ENCODE results near the gene RUSC1. TPM values are rescaled to one million over a fixed set of nuclear protein-coding genes. Genes with fewer than 3 reads are reported as not detected.
"Not testable (repeated sequence)": the region's sequence is repeated elsewhere in the genome, so short reads cannot be mapped to it uniquely, and the experiment has no call there.

Gene RUSC1
- total RNA-seq, 4 donors from 2014 or later: 7.4 to 11.5 (median 9.4) TPM

DNA sequence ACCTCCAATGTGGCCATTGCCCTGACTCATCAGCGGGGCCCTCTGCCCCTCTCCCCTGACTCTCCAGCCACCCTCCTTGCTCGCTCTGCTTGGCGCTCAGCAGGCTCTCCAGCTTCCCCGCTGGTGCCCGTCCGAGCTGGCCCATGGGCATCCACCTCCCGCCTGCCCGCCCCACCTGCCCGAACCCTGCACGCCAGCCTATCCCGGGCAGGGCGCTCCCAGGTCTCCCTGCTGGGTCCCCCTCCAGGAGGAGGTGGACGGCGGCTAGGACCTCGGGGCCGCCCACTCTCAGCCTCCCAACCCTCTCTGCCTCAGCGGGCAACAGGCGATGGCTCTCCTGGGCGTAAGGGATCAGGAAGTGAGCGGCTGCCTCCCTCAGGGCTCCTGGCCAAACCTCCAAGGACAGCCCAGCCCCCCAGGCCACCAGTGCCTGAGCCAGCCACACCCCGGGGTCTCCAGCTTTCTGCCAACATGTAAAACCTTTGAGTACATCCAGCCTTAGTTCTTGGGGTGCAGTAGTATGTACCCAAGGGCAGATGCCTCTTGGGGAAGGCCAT, 32.6 kb upstream of the RUSC1 start:
- intact Hi-C loops (cut with DNase I; ENCODE audit: low total_unique reads) (no loop called here), in situ Hi-C loops (cut with MboI; ENCODE audit: low sequenced_read_pairs in 4 of 4) (no loop called here)
- H3K4me3 ChIP-seq: no peak overlapping the region
- H3K27ac ChIP-seq: no peak overlapping the region
- no peaks in the 10 kb centered on the region for H3K9me3 ChIP-seq
- ATAC-seq (no peak), DNase-seq (no peak)
- H3K4me1 ChIP-seq: no peaks in the 10 kb centered on the region
- H3K27me3 ChIP-seq: no peaks in the 10 kb centered on the region
- H3K36me3 ChIP-seq: no peaks in the 10 kb centered on the region
- TF ChIP-seq POLR2A (IDR thresholded peaks at IDR 0.05): no peak
- TF ChIP-seq, protein P1, sequence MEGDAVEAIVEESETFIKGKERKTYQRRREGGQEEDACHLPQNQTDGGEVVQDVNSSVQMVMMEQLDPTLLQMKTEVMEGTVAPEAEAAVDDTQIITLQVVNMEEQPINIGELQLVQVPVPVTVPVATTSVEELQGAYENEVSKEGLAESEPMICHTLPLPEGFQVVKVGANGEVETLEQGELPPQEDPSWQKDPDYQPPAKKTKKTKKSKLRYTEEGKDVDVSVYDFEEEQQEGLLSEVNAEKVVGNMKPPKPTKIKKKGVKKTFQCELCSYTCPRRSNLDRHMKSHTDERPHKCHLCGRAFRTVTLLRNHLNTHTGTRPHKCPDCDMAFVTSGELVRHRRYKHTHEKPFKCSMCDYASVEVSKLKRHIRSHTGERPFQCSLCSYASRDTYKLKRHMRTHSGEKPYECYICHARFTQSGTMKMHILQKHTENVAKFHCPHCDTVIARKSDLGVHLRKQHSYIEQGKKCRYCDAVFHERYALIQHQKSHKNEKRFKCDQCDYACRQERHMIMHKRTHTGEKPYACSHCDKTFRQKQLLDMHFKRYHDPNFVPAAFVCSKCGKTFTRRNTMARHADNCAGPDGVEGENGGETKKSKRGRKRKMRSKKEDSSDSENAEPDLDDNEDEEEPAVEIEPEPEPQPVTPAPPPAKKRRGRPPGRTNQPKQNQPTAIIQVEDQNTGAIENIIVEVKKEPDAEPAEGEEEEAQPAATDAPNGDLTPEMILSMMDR (IDR thresholded peaks at IDR 0.05 in 4 of 5, conservative IDR thresholded peaks at IDR 0.05 in 1 of 5): no peak

DNA sequence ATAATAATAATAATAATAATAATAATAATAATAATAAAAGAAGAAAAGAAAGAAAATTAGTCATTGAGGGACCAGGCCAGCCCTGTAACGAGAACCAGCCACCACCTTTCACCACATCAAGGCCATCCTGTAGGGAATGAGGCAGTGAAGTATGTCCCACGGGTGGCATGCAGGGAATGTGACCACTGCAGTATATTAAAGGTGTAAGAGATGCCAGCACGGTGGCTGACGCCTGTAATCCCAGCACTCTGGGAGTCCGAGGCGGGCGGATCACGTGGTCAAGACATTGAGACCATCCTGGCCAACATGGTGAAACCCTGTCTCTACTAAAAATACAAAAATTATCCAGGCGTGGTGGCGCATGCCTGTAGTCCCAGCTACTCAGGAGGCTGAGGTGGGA, 29.7 kb upstream of the RUSC1 start:
- H3K36me3 ChIP-seq; ATAC-seq; in situ Hi-C loops (cut with MboI; ENCODE audit: low sequenced_read_pairs in 4 of 4); DNase-seq; H3K4me1 ChIP-seq; intact Hi-C loops (cut with DNase I; ENCODE audit: low total_unique reads); H3K9me3 ChIP-seq; H3K27ac ChIP-seq; H3K4me3 ChIP-seq: not testable (repeated sequence)
- peaks cover 17 to 22% (median 18%) of the 10 kb centered on the region in 3 donors for H3K27me3 ChIP-seq

DNA sequence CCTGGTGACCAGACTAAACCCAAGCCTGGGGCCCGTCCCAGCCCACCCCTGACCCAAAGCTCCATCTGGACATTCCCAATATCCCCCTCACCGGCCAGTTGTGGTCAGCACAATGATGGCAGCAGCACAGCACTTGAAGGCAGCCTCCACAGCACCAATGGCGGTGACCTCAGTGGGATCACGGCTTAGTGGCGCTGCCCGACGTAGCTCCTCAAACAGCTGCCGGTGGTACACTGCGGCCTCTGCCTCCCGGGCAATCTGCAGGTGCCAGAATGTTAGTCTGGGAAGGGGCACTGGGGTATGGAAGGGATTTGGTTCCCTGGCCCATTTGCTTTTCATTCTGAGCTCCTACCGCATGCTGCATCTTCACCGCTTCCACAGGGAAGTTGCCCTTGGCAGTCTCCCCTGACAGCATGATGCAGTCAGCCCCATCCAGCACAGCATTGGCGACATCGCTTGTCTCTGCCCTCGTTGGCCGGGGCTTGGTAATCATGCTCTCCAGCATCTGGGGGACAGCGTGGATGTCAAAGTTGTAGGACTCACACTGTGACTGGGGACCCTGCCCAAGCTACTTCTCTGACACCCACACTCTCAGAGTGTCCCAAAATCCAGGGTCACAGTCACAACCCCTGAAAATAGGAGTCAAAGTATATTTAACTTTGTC, 27.5 kb upstream of the RUSC1 start:
- Histone ChIP-seq H3K4me1 (no peaks in the 10 kb centered on the region), H3K27me3 (peaks cover 17 to 25% (median 24%) of the 10 kb centered on the region in 3 donors), H3K9me3 (no peaks in the 10 kb centered on the region), H3K4me3 (no peak overlapping the region), H3K27ac (no peak overlapping the region), H3K36me3 (no peaks in the 10 kb centered on the region)
- no peak for DNase-seq
- no peak for ATAC-seq
- in situ Hi-C loops (cut with MboI; ENCODE audit: low sequenced_read_pairs in 4 of 4) (no loop called here), intact Hi-C loops (cut with DNase I; ENCODE audit: low total_unique reads) (no loop called here)
- no peak for TF ChIP-seq POLR2A (IDR thresholded peaks at IDR 0.05)
- TF ChIP-seq, protein P1 (IDR thresholded peaks at IDR 0.05 in 4 of 5, conservative IDR thresholded peaks at IDR 0.05 in 1 of 5): no peak

DNA sequence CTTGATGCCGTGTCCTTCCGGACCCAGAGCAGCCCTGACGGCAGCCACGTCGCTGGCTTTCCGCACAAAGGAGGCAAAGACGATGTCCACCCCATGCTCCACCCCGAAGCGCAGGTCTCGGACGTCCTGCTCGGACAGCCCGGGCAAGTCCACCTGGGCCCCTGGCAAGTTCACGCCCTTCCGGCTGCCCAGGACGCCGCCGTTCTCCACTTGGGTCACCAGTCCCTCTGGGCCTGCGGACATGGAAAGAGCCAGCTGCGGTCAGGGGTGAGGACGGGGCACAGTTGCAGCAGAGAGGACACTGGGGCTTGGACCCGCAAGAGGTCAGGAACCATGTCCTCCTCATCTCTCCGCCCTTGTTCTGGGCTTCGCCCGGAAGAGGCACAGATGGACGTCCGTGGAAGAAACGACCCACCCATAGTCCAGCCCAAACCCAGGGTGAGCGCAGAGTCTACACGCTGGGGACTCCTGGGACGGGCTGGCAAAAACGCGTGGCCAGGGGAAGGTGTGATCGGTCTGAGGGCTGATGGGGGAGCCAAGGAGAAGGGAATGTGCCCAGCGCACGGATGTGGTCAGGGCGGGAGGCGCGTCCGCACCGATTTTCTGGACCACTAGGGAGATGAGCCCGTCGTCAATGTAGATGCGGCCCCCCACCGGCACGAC, 26.0 kb upstream of the RUSC1 start:
- DNase-seq (no peak), ATAC-seq (no peak)
- Histone ChIP-seq H3K27me3 (peaks cover 17 to 25% (median 24%) of the 10 kb centered on the region in 3 donors), H3K36me3 (no peaks in the 10 kb centered on the region), H3K9me3 (no peaks in the 10 kb centered on the region), H3K27ac (no peak overlapping the region), H3K4me1 (no peaks in the 10 kb centered on the region), H3K4me3 (peak overlapping the region in 2 of 4 donors; percentile 1 to 9)
- in situ Hi-C loops (cut with MboI; ENCODE audit: low sequenced_read_pairs in 4 of 4) (no loop called here), intact Hi-C loops (cut with DNase I; ENCODE audit: low total_unique reads) (no loop called here)
- TF ChIP-seq, protein P1 (IDR thresholded peaks at IDR 0.05 in 4 of 5, conservative IDR thresholded peaks at IDR 0.05 in 1 of 5): no peak
- TF ChIP-seq POLR2A (IDR thresholded peaks at IDR 0.05): no peak

DNA sequence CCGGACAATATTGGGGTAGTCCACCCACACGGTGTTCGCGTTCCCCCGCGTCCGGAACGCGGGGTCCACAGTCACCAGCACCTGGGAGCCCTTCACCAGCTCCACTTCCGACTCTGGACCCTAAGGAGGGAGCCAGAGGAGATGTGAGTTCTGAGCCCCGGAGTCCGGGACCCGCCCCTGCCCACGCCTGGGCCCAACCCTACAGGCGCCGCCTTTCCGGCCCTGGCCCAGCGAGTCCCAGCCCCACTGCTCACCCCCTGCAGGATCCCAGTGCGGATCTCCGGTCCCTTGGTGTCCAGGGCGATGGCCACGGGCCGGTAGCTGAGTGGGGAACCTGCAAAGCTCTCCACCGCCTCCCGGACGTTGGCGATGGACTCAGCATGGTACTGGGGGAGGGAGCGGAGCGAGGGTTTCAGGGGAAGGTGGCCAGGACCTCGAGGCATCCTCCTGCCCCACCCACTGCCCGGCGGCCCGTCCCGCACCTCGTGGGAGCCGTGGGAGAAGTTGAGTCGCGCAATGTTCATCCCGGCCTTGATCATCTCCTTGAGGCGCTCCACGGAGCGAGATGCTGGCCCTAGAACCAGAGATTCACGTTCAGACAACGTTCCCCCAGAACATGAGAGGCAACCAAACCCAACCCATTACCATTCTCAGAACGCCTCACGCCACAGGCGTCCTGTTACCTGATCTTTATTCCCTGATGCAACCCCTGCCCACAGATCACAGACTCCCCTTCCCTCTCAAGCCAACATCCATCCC, 25.3 kb upstream of the RUSC1 start:
- no peak for DNase-seq
- no peaks in the 10 kb centered on the region for H3K9me3 ChIP-seq
- no peak for TF ChIP-seq POLR2A (IDR thresholded peaks at IDR 0.05)
- TF ChIP-seq, protein P1 (IDR thresholded peaks at IDR 0.05 in 4 of 5, conservative IDR thresholded peaks at IDR 0.05 in 1 of 5): no peak

More for the DNA sequence above, 25.3 kb upstream of the RUSC1 start:
- Histone ChIP-seq H3K27ac (no peak overlapping the region), H3K27me3 (peaks cover 17 to 25% (median 24%) of the 10 kb centered on the region in 3 donors), H3K36me3 (no peaks in the 10 kb centered on the region), H3K4me3 (peak overlapping the region in 3 of 4 donors; percentile 1 to 9 (median 9)), H3K4me1 (no peaks in the 10 kb centered on the region)
- ATAC-seq: no peak
- intact Hi-C loops (cut with DNase I; ENCODE audit: low total_unique reads): no loop called here
- in situ Hi-C loops (cut with MboI; ENCODE audit: low sequenced_read_pairs in 4 of 4): no loop called here

All from gastrocnemius medialis (tissue), 4 donors.